Measurements from ENCODE around the gene ST7. TPM values are rescaled to one million over a fixed set of nuclear protein-coding genes. Genes with fewer than 3 reads are reported as not detected.
"Not testable (repeated sequence)": the region's sequence is repeated elsewhere in the genome, so short reads cannot be mapped to it uniquely, and the experiment has no call there.

ST7 gene
- total RNA-seq, 1 donor from 2014 or later = 17.4 TPM

DNA sequence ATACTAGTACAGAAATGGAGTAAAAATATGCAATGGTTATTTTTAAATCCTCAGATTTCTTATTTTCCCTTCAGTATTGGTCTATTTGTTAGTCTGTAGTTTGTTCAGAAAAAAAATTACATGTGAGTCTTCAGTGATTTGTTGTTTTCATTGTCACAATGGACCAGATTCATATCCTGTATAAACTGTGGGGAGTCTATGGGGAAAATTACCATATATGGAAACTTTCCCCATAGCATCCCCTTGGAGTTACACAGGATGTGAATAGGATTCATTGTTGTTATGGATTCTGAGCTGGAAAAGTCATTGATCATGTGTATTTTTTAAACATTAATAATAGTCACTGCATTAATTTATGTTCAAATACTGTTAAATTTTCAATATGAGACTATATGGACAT, 72.6 kb downstream of the ST7 start:
- no peak for DNase-seq (ENCODE audit: low read depth)

DNA sequence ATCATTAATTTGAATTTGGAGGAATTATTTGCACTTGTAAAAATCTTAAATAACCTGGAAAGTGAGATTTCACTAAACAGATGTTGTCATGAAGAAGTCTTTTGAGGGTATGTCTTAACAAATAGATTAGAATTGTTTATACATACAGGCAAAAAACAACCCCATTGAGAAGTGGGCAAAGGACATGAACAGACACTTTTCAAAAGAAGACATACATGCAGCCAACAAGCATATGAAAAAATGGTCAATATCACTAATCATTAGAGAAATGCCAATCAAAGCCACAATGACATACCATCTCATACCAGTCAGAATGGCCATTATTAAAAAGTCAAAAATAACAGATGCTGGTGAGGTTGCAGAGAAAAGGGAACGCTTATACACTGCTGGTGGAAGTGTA, 77.0 kb downstream of the ST7 start:
- not testable (repeated sequence) for DNase-seq (ENCODE audit: low read depth)

DNA sequence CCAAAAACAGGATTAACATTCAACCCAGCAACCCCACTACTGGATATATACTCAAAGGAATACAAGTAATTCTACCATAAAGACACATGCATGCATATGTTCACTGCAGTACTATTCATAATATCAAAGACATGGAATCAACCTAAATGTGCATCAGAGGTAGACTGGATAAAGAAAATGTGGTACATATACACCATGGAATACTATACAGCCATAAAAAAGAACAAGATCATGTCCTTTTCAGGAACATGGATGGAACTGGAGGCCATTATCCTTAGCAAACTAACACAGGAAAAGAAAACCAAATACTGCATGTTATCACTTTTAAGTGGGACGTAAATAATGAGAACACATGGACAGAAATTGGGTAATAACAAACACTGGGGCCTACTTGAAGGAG, 77.5 kb downstream of the ST7 start:
- not testable (repeated sequence) for DNase-seq (ENCODE audit: low read depth)

DNA sequence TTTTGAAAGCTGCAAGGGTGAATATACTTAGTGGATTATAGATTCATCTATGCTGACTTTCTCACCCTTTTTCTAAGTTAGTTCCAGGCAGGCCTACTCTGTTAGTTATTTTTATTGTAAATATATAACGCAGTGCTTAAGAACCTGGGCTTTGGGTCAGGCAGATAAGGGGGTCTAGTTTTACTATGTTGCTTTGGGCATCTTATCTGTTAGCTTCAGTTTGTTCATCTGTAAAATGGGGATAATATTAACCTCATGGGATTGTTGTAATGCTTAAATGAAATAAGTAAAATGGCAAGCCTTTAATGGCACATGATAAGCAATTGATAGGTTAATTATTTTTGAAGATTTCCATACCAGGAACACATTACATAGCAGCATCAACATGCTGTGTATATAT, 79.5 kb downstream of the ST7 start:
- DNase-seq (ENCODE audit: low read depth) = no peak

DNA sequence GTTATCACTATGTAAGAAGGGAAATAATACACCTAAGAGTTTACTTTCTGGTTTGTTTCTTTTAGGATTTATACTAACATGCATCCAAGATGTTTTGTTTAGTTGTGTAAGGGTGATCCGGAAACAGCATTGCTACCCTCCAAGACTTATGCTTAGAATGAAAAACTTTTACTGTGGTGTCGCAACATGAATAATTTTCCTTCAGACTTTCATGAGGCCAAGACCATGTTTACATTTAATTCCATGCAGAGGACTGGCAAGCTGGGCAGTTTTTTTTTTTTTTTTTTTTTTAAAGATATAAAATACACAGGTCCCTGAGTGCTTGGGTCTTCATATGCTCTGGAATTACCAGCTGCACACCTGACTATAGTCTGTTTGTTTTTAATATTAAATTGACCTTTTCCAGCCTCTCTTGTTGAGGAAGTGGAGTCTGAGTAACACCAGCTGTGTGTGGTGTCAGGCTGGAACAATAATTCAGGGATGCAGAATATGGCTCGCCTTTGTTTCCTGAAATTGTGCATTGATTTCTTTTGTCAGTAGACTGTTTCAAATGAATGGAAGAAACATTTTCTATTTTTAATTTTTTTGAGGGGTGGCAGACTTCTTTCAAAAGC, 81.7 kb downstream of the ST7 start:
- no peak for DNase-seq (ENCODE audit: low read depth)

DNA sequence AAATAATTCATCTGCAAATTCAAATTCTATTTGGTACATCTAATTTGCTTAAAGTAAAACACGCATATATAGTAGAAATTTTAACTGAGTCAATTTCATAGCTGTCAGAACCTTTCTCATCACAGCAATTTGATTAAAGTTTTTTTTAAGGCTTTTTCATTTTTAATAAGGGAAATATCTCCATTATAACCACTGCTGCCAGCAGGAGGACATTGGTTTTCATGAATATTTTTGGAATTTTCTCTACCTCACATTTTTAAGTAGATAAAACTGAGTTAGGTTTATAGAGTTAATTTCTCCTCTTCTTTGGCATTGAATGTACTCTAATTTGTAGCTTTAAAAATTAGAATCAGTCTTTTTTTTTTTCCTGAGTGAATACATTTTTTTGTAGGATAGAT, 82.2 kb downstream of the ST7 start:
- DNase-seq (ENCODE audit: low read depth) = no peak

DNA sequence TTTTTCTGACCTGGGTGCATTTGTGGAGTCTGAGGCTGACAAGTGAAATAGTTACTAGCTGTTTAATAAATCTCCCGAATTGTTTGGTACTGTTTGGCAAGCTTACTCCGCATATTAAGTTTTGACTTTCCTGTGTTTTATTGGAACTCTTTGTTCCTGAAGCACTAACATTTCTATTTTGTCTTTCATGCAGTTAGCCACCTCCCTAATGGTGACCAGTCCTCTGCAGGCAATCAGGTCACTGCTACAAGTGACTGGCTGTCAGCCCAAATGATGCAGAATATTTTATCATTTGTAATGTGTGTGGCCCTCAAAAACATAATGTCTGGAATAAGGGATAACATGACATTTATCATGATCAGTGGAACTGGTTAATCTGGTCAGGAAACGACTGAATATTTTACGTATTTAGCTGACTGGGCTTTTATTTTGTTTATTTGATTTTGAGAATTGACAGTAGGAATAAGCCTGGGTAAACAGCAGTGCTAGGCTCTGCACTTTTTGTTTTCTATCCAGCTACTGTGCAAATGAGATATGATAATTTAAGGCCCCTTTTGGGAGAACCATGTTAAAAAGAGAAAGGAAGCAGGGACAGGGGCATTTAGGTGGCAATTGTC, 82.9 kb downstream of the ST7 start:
- DNase-seq (ENCODE audit: low read depth) = no peak

DNA sequence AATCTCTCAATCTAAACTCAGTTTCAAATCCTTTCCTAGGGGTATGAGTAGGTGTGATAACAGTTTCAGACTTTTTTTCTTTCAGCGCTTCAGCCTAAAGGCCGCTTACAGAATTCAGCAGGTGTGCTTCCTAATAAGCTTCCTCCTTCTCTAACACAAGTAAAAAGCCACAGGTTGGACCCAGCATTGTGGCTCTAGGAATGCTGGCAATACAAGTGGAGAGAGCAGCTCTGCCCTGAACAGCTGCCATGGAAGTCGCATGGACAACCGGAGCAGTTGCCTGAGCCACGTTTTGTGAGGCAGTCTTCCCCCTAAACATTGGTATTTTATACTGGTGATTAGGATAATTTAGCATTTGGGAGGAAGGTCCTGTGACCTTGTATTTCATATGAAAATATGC, 83.5 kb downstream of the ST7 start:
- DNase-seq (ENCODE audit: low read depth) = peak; percentile 80

DNA sequence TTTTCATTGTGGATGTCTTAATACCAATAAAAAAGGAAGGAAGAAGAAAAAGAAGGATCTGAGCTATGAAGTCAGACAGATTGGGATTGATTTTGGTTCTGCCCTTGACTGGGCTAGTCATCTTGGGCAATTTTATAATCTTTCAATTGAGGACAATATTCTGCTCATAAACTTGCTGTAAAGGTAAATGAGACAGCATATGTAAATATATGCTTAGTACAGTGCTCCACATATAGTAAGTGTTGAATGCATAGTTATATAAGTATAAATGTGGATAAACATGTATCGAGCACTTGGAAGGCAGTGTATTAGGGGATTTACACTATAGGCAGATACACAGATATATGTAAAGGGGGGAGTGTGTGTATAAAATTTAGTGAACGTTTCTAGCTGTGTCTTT, 85.1 kb downstream of the ST7 start:
- no peak for DNase-seq (ENCODE audit: low read depth)

DNA sequence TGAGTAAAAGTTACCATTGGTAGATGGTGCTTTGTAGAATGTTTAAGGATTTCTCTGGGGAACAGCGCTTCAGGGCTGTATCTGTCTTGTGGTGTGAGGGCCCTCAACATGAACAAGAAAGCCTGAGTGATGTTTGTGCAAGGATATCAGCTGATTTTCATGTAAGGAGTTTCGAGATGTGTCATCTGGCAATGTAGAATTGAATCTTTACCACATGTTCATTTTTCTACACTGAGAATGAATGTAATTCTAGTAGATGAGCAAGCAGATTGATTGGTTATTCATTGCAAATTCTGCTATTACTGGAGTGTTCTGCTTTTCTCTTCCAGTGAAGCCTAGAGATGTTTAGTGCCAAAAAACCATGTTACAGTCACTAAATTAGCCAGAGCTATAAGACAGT, 87.7 kb downstream of the ST7 start:
- no peak for DNase-seq (ENCODE audit: low read depth)

DNA sequence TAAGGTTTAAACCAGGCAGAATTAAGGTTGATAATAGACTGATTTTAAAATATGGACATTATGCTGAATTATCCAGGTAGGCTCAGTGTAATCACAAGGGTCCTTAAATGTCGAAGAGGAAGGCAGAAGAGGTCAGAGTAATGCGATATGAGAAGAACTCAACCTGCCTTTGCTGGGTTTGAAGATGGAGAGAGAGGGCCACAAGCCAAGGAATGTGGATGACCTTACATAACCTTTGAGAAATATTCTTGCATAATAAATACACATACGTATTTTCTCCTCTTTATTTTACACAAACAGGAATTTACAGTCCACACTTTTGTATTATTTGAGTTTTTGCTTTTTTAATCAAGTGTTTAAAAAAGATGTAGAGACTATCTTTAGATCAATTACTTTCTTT, 88.5 kb downstream of the ST7 start:
- peak; percentile 22 for DNase-seq (ENCODE audit: low read depth)

DNA sequence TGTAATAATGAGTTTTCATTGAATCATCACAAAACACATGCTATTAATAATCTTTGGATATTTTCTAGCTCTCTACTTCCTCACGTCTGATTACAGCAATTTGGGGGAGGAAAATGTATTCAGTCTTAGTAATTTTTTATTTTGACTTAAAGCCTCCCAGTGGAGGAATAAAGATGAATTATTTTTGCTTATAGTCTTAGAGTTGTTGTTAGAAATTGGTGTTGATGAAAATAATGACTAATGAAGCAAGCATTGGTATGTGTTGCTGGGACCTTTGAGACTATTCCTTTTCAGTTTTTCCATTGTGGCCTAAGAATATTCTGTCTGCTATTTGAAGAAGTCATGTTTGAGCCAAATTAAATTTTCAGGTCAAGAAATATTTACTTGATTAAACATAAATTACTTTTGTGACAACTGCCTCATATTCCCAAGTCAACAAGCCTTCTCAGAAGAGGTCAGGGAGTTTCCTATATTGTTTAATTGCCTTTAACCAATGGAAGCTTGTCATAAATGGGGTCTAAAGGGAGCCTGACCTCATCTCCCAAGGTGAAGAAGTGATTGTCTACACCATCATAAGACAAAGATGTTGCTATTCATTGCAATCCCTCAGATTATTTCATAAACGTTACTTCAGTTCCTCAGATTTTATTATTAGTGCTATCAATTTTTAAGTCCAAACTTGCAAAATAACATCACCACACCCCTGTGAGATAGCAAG, 90.0 kb downstream of the ST7 start:
- DNase-seq (ENCODE audit: low read depth) = no peak

DNA sequence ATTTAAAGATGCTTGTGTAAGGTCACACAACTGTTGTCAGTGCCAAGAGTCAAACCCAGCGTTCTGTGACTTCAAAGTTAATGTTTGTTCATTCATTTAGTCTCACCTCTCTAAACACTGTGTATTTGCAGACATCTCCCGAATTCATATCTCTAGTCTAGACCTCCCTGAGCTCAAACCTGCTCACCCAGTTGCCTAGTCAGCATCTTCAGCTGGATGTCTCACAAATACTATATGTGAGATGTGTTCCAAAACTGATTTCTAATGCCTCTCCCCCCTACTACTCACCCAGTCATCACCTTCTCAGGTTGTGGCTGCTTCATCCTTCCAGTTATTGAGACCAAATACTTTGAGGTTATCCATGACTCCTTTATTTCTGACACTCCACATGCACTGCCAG, 91.4 kb downstream of the ST7 start:
- DNase-seq (ENCODE audit: low read depth) = no peak

DNA sequence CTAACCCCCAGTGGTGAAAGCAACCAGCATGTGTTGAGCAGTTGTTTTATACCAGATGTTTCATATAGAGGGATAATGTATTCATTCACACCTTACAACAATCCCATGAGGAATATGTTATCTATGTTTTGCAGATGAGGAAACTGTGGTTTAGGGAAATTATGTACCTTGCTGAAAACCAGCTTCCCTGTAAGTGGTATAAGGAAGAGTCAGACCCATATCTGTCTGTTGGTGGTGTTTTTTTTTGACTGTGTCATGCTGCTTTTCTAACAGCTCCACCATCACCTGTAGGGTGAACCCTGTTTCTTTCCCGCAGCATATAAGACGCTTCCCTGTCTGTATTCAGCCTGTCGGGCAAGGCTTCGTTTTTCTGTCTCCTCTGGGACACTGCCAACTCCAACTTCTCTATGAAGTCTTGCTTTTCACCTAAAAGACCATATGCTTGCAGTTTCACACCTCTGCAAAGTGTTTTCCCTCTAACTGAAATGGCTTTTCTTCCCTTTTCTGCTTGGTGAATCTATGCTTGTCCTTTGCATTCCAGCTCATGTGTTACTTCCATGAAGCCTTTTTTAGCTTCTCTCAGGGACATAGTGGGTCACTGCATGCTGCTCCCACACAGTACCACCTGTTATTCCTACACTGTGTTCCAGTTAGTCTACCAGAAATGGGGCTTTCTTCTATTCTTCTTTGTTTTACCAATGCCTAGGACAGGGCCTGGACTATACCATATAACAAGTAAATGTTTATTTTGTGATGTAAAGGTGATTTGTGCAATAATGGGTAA, 92.8 kb downstream of the ST7 start:
- peak; percentile 42 for DNase-seq (ENCODE audit: low read depth)

DNA sequence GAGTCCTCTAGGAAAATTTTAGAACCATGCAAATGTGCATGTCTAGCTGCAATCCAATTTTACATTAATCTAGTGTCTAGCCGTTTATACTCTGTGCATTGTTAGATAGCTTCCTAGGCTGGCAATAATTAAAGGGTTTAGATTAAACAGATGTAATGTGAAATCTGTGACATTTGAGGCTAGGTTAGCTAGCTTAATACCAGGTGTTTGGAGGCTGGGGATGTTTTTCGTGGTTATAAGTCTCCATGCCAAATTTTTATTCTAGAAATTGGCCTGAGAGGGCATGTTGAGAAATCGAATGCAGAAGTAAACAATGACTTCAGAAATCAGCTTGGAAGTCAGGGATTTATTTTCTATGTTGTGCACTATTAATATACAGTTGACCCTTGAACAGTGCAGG, 94.2 kb downstream of the ST7 start:
- peak; percentile 22 for DNase-seq (ENCODE audit: low read depth)

DNA sequence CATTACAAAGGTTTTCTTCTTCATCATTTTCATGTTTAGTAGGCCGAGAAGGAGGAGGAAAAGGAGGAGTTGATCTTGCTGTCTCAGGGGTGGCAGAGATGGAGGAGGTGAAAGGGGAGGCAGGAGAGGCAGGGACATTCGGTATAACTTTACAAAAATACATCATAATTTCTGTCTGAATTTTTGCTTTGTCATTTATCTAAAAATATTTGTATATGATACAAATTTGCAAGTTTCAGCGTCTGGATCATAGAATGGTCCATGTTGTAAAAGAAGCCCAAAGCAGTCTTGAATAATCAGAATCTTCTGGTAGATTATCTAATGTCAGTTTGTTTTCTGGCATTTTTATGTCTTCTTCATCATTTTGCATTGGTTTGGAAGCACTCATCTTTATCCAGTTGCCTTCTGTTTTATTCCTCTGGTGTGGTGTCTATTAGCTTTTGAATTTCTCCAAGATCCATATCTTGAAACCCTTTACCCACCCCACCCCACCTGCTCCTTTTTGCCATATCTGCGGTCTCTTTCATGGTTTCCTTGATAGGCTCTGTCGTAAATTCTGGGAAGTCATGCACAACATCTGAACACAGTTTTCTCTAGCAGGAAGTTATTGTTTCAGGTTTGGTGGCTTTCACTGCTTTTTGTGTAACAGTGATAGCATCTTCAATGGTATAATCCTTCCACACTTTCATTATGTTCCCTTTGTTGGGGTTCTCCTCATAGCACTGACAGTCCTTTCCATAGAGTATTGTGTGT, 95.0 kb downstream of the ST7 start:
- no peak for DNase-seq (ENCODE audit: low read depth)

DNA sequence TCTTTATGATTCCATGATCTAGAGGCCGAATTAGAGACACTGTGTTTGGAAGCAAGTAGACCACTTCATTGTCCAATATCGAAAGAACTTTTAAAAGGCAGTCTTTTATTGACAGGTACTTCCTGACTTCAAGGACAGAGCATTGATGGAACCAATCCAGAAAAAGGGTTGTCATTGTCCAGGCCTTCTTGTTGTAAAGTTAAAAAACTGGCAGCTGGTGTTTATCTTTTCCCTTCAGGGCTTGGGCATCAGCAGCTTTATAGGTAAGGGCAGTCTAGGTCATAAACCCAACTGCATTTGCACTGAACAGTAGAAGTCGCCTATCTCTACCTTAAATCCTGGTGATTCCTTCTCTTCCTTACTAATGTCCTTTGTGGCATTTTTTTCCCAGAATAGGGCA, 95.6 kb downstream of the ST7 start:
- DNase-seq (ENCODE audit: low read depth) = no peak

DNA sequence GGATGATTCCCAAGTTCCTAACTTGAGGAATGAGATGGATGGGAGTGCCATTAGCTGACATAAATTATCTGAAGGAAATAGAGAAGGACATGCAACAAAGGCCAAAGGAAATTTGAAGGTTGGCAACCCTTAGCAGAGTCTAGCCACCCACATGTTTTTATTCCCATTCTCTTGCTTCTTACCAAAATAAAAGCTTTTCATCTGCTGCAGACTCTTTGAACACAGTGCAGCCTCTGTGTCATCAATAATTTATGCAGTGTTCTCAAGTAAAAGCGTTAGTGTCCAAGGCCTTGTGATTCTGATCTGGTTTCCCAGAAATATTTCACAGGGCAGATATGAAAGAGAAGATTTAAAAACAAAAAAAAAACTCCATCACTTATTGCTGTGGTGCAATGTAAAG, 98.5 kb downstream of the ST7 start:
- no peak for DNase-seq (ENCODE audit: low read depth)

DNA sequence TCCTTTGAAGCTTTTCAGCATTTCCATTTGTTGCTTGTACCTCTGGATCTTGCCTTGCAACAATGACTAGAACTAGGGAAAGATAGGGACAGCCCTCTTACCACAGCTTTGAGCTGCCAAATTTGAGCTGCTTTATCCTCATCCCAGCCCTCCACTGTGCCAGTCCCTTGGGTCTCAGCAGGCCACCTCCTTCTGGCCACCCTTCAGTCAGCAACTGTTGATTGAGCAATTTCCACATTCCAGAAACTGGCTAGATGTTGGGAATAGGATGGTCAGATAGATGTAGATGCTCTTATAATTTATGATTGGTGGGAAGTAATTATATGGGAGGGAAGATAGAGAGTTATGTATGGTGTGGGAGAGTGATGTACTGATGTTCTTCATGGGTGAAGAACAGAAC, 100.1 kb downstream of the ST7 start:
- peak; percentile 31 for DNase-seq (ENCODE audit: low read depth)

DNA sequence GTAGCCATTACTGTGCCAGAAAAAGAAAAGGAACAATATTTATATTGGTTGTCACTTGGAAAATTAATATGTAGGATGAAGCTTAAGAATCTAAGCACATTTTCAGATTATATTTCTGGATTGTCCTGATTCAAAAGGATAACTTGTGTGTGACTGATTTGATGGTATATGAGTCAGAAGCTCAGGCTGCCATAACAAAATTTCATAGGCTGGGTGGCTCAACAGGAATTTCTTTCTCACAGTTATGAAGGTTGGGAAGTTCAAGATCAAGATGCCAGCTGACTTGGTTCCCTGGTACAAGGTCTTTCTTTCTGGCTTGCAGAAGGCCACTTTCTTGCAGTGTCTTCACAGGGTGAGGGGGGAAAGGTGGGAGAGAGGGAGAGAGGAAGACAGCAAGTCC, 108.5 kb downstream of the ST7 start:
- DNase-seq (ENCODE audit: low read depth) = no peak

DNA sequence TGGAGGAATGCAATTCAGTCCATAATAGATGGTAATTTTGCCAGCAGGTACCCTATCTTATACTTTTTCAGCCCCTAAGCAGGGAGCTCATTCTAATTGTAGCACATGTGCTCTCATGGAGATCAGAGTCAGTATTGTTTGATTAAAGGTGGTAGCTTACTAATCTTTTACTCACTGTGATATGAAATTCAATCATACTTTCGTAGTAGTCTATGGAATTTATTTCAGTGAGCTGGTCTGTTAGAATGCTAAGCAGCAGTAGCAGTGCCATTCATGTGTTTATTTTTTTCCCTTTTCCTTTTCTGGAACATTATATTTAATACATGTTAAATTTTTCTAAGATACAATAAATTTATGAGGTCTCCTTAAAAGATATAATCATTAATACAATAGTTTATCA, 109.0 kb downstream of the ST7 start:
- DNase-seq (ENCODE audit: low read depth) = no peak
